HEK293 (cell line): ENCODE data around the gene RNASEH2C.

Experiments
- CTCF ChIA-PET: fragments of 350-600 bp; formaldehyde crosslinking; extraction: SDS; loops from one replicate; lab custom pipeline; 2021; ENCODE audit warnings: antibody characterized with exemption; lab: Yijun Ruan, JAX
- POLR2A ChIA-PET: fragments of 300-600 bp; formaldehyde crosslinking; extraction: SDS; loops from one replicate; lab custom pipeline; 2020; ENCODE audit warnings: antibody characterized with exemption, inconsistent platforms; lab: Yijun Ruan, JAX
- H3K27ac ChIP-seq: fragments of 200-500 bp; sonication (Bioruptor generic); 2 replicates; pipeline ENCODE4 v1.5.1; 2014; ENCODE audit warnings: low read depth, low read length, control low read depth, inconsistent platforms; ENCODE audit errors: extremely low read depth
- H3K36me3 ChIP-seq, 2 experiments: fragments of 200-500 bp in 1 of 2; sonication (Bioruptor generic) in 1 of 2; 1 replicate in 1 of 2; 2 replicates in 1 of 2; pipeline ENCODE4 v1.5.1; 2014 to 2017; ENCODE audit warnings: inconsistent platforms in 2 of 2, low read length in 2 of 2; ENCODE audit not compliant: control insufficient read depth in 2 of 2, insufficient read depth in 1 of 2
- H3K4me1 ChIP-seq: fragments of 200-500 bp; sonication (Bioruptor generic); 2 replicates; pipeline ENCODE4 v1.5.1; 2014; ENCODE audit warnings: mild to moderate bottlenecking, low read length, inconsistent platforms; ENCODE audit not compliant: control insufficient read depth, insufficient read depth
- H3K4me3 ChIP-seq: 2 replicates; pipeline ENCODE4 v1.5.1; 2011; ENCODE audit warnings: low read depth, mild to moderate bottlenecking, control low read depth, low read length, moderate library complexity
- H3K9me3 ChIP-seq: fragments of 200-500 bp; sonication (Bioruptor generic); 2 replicates; pipeline ENCODE4 v1.5.1; 2014; ENCODE audit warnings: low read depth, low read length, inconsistent platforms; ENCODE audit not compliant: control insufficient read depth, insufficient read depth
- SP7 ChIP-seq: fragments of 450-650 bp; formaldehyde crosslinking; IDR thresholded peaks from 2 replicates; pipeline ENCODE4 v1.5.1; 2016; ENCODE audit warnings: missing biosample characterization, missing genetic modification characterization
- ZNF169 ChIP-seq: fragments of 450-650 bp; formaldehyde crosslinking; IDR thresholded peaks from 2 replicates; pipeline ENCODE4 v1.5.1; 2016; ENCODE audit warnings: missing biosample characterization, missing genetic modification characterization
- ZNF19 ChIP-seq: fragments of 450-650 bp; formaldehyde crosslinking; IDR thresholded peaks from 2 replicates; pipeline ENCODE4; 2016; ENCODE audit warnings: missing biosample characterization, missing genetic modification characterization, low read depth
- ZNF274 ChIP-seq, 2 experiments: fragments of 200-500 bp in 1 of 2; fragments of 450-650 bp in 1 of 2; sonication (Bioruptor generic) in 1 of 2; formaldehyde crosslinking in 1 of 2; IDR thresholded peaks; 2 replicates each; pipeline versions ENCODE4 v1.5.1 to v1.6.1; 2014 to 2016; ENCODE audit warnings: borderline replicate concordance in 1 of 2, inconsistent platforms in 1 of 2, low read length in 1 of 2, missing biosample characterization in 1 of 2, missing genetic modification characterization in 1 of 2
- ZNF350 ChIP-seq: fragments of 450-650 bp; formaldehyde crosslinking; IDR thresholded peaks from 2 replicates; pipeline ENCODE4 v1.5.0; 2017; ENCODE audit warnings: missing biosample characterization, mild to moderate bottlenecking, missing genetic modification characterization
- ZNF394 ChIP-seq: fragments of 450-650 bp; formaldehyde crosslinking; IDR thresholded peaks from 2 replicates; pipeline ENCODE4 v1.5.1; 2016; ENCODE audit warnings: missing biosample characterization, missing genetic modification characterization, mild to moderate bottlenecking, moderate library complexity, borderline replicate concordance
- ZNF416 ChIP-seq: fragments of 450-650 bp; formaldehyde crosslinking; IDR thresholded peaks from 2 replicates; pipeline ENCODE4 v1.5.1; 2016; ENCODE audit warnings: missing biosample characterization, missing genetic modification characterization
- ZNF529 ChIP-seq: fragments of 450-650 bp; formaldehyde crosslinking; IDR thresholded peaks from 2 replicates; pipeline ENCODE4 v1.5.1; 2017; ENCODE audit warnings: missing genetic modification characterization, missing biosample characterization; ENCODE audit not compliant: insufficient replicate concordance
- ZNF561 ChIP-seq: fragments of 450-650 bp; IDR thresholded peaks from 2 replicates; pipeline ENCODE4 v1.5.1; 2018; ENCODE audit warnings: missing biosample characterization, missing genetic modification characterization, borderline replicate concordance
- ZNF692 ChIP-seq: fragments of 450-650 bp; formaldehyde crosslinking; IDR thresholded peaks from 2 replicates; pipeline ENCODE4 v1.5.1; 2016; ENCODE audit warnings: missing biosample characterization, missing genetic modification characterization
- ZNF747 ChIP-seq: fragments of 450-650 bp; formaldehyde crosslinking; IDR thresholded peaks from 2 replicates; pipeline ENCODE4 v1.5.1; 2016; ENCODE audit warnings: missing biosample characterization, missing genetic modification characterization
- ZNF776 ChIP-seq: fragments of 450-650 bp; formaldehyde crosslinking; IDR thresholded peaks from 2 replicates; pipeline ENCODE4 v1.5.0; 2017; ENCODE audit warnings: missing biosample characterization, missing genetic modification characterization, borderline replicate concordance
- ZNF792 ChIP-seq: fragments of 450-650 bp; formaldehyde crosslinking; IDR thresholded peaks from 2 replicates; pipeline ENCODE4 v1.5.1; 2016; ENCODE audit warnings: missing biosample characterization, missing genetic modification characterization
- ZSCAN4 ChIP-seq: fragments of 450-650 bp; formaldehyde crosslinking; IDR thresholded peaks from 2 replicates; pipeline ENCODE4 v1.5.1; 2017; ENCODE audit warnings: missing biosample characterization, missing genetic modification characterization
- ZXDB ChIP-seq: fragments of 450-650 bp; formaldehyde crosslinking; IDR thresholded peaks from 2 replicates; pipeline ENCODE4 v1.5.1; 2016; ENCODE audit warnings: missing biosample characterization, missing genetic modification characterization
- TF ChIP-seq, protein P1 (sequence below): fragments of 450-650 bp; formaldehyde crosslinking; conservative IDR thresholded peaks from 2 replicates; pipeline ENCODE4 v1.5.1; 2016; ENCODE audit warnings: low read depth, missing biosample characterization, missing genetic modification characterization
- TF ChIP-seq, protein P2 (sequence below): fragments of 450-650 bp; formaldehyde crosslinking; IDR thresholded peaks from 2 replicates; pipeline ENCODE4 v1.5.1; 2017; ENCODE audit warnings: missing biosample characterization, mild to moderate bottlenecking, missing genetic modification characterization, moderate library complexity

RNASEH2C gene

DNA sequence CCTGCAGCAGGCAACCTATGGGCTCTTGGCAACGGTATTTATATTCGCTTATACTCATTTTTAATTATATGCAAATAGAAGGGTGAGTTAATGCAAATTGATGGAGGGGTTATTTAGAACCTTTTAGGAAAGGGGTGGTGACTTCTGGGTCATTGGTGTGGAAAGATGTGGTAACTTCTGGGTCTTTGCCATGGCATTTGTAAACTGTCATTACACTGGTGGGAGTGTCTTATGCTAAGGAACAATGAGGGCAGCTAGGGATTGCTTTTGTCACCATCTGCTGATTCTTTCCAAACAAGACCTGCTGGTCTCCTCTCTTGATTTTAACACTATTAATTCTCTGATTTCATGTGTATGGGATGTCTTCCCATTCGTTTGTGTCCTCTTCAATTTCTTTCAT, 20.2 kb downstream of the RNASEH2C start (continued):
- TF ChIP-seq ZNF692 (tag by site-specific recombination) (no peak), ZNF416 (tag by site-specific recombination) (no peak)

- CTCF ChIA-PET = interaction anchor here (0.6 kb wide), 1 partner anchor 8 kb away, joined by 5 read pairs; no protein-coding TSS in a partner anchor
- no peak overlapping the region for H3K27ac ChIP-seq
- TF ChIP-seq ZXDB (no peak), ZNF274 (IDR thresholded peaks at IDR 0.05; ENCODE audit: low read length) (no peak), ZNF274 (tag by site-specific recombination; IDR thresholded peaks at IDR 0.05; ENCODE audit: borderline replicate concordance) (no peak), ZNF394 (tag by site-specific recombination) (no peak), ZNF792 (tag by site-specific recombination) (no peak), SP7 (tag by site-specific recombination) (no peak), ZNF529 (no peak), ZNF169 (tag by site-specific recombination) (no peak), ZNF350 (tag by site-specific recombination) (no peak), ZNF747 (no peak), ZNF561 (tag by site-specific recombination) (no peak), ZNF19 (tag by site-specific recombination) (no peak)
- TF ChIP-seq, protein P1, sequence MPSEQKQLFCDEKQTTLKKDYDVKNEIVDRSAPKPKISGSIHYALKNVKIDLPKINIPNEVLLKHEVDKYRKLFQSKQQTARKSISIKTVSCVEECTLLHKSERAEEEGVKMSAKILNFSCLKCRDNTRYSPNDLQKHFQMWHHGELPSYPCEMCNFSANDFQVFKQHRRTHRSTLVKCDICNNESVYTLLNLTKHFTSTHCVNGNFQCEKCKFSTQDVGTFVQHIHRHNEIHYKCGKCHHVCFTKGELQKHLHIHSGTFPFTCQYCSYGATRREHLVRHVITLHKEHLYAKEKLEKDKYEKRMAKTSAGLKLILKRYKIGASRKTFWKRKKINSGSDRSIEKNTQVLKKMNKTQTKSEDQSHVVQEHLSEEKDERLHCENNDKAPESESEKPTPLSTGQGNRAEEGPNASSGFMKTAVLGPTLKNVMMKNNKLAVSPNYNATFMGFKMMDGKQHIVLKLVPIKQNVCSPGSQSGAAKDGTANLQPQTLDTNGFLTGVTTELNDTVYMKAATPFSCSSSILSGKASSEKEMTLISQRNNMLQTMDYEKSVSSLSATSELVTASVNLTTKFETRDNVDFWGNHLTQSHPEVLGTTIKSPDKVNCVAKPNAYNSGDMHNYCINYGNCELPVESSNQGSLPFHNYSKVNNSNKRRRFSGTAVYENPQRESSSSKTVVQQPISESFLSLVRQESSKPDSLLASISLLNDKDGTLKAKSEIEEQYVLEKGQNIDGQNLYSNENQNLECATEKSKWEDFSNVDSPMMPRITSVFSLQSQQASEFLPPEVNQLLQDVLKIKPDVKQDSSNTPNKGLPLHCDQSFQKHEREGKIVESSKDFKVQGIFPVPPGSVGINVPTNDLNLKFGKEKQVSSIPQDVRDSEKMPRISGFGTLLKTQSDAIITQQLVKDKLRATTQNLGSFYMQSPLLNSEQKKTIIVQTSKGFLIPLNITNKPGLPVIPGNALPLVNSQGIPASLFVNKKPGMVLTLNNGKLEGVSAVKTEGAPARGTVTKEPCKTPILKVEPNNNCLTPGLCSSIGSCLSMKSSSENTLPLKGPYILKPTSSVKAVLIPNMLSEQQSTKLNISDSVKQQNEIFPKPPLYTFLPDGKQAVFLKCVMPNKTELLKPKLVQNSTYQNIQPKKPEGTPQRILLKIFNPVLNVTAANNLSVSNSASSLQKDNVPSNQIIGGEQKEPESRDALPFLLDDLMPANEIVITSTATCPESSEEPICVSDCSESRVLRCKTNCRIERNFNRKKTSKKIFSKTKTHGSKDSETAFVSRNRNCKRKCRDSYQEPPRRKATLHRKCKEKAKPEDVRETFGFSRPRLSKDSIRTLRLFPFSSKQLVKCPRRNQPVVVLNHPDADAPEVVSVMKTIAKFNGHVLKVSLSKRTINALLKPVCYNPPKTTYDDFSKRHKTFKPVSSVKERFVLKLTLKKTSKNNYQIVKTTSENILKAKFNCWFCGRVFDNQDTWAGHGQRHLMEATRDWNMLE (tag by site-specific recombination) = no peak
- TF ChIP-seq, protein P2, sequence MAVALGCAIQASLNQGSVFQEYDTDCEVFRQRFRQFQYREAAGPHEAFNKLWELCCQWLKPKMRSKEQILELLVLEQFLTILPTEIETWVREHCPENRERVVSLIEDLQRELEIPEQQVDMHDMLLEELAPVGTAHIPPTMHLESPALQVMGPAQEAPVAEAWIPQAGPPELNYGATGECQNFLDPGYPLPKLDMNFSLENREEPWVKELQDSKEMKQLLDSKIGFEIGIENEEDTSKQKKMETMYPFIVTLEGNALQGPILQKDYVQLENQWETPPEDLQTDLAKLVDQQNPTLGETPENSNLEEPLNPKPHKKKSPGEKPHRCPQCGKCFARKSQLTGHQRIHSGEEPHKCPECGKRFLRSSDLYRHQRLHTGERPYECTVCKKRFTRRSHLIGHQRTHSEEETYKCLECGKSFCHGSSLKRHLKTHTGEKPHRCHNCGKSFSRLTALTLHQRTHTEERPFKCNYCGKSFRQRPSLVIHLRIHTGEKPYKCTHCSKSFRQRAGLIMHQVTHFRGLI (tag by site-specific recombination) = no peak
- no peaks in the 10 kb centered on the region for H3K9me3 ChIP-seq
- H3K4me3 ChIP-seq = no peak overlapping the region
- no peaks in the 10 kb centered on the region for H3K36me3 ChIP-seq
- H3K4me1 ChIP-seq = no peaks in the 10 kb centered on the region
- POLR2A ChIA-PET = no interaction called here
Observed at GRCh38 chr11:65699306-65699705, 21.3 kb downstream of the RNASEH2C start.

- Histone ChIP-seq H3K4me1 (no peaks in the 10 kb centered on the region), H3K4me3 (no peak overlapping the region), H3K36me3 (no peaks in the 10 kb centered on the region), H3K9me3 (no peaks in the 10 kb centered on the region), H3K27ac (no peak overlapping the region)
- POLR2A ChIA-PET = no interaction called here
- CTCF ChIA-PET = no interaction called here
- TF ChIP-seq ZNF776 (tag by site-specific recombination) (no peak), ZSCAN4 (peak; percentile 79), ZNF19 (tag by site-specific recombination) (no peak)
- TF ChIP-seq, all 188 proteins: peak for 1
Observed at GRCh38 chr11:65698205-65698604, 22.4 kb downstream of the RNASEH2C start.
